RPMI8226 (cell line): ENCODE data around the gene CGB7.
"Not testable (repeated sequence)": the region's sequence is repeated elsewhere in the genome, so short reads cannot be mapped to it uniquely, and the experiment has no call there.

Experiments
- DNase-seq: peaks from one replicate; pipeline ENCODE4 v3.0.0-alpha.2; 2015

Gene CGB7

GRCh38 chr19:49073514-49074378 lies 16.2 kb upstream of the CGB7 start:
- peak; percentile 25 for DNase-seq

DNA sequence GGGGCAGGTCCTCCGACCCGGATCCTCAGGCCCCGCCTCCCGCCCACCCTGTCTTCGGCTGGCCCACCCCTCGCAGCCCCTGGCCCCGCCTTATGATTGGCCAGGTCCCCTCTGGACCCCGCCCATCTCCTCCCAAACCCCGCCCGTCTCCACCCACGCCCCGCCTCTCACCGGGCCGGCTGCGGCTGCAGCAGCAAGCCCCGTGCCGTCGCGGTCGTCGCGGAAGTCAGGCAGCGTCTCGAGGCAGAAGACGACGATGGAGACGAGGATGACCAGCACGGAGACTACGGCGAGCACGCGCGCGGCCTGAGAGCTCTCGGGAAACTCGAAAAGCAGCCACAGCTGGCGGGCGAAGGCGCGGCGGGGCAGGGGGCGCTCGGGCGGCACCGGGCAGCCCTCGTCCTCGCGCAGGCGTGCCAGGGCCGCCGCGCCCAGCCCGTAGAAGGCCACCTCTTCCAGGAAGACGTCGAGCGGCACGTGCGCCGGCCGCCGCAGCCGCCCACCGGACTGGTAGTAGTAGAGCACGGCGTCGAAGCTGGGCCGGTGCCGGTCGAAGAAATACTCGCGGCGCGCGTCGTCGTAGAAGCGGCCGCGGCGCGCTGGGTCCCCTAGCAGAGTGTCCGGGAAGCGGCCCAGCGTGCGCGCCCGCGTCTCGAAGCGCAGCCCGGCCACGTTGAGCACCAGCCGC lies 14.5 kb upstream of the CGB7 start:
- DNase-seq, result no peak

DNA sequence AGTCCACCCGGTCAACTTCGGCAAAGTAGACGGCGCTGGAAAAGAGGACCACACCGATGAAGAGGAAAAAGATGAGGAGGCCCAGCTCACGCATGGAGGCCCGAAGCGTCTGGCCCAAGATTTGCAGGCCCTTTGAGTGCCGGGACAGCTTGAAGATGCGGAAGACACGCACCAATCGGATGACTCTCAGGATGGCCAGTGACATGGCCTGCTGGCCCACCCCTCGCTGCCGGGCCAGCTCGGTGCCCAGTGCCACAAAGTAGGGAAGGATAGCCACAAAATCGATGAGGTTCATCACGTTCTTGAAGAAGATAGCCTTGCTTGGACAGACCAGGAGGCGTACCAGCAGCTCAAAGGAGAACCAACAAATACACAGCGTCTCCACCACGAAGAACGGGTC lies 12.9 kb upstream of the CGB7 start:
- no peak for DNase-seq

GRCh38 chr19:49069026-49069425 lies 11.5 kb upstream of the CGB7 start:
- DNase-seq, result no peak

DNA sequence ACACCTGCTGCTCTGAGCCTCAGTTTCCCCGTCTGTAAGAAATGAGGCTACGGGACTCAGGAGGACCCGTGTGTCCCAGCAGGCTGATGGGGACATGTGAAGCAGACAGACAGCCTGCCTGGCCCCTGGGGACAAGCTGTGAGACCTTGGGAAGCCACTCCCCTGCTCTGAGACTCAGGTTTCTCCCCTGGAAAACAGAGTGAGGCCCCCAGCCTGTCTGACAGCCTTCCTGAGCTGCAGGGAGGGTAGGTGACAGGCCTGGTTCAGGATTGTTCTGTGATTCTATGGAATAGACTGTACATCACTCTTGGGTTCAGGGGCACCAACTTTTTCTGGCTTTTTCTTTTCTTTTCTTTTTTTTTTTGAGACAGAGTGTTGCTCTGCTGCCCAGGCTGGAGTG lies 10.0 kb upstream of the CGB7 start:
- DNase-seq, result no peak

DNA sequence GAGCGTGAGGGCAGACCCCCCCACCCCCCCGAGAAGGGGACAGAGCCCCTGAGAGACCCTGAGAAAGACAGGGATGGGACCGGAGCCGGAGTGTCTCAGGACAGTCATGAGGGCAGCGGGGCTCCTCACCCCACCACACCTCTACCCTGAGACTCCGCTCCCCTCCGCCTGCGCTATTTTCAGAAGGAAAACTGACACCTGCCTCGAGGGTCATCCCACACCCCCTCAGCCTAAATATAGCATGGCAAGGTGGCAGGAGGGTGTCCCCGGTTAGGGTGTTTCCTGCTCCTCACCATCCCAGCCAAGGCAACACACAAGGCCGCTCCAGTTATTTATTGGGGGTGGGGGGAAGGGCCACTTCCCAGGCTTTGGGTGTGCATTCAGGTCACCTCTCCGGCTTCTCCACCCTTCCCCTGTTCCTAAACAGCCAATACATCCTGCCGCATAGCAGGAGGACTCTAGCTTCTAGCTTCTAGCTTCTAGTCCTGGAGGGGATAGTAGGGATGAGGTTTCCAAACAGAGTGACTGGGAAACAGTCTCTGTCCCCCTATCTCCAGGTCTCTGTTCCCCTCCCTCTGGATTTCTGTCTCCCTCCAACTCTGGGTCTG lies 8.5 kb upstream of the CGB7 start:
- DNase-seq, result no peak

GRCh38 chr19:49064768-49065611 lies 7.4 kb upstream of the CGB7 start, which contains the start of gene NTF4:
Gene NTF4 (minus strand): TSS chr19:49064818. CDS start chr19:49061997, 2,821 bp downstream.
- peak; percentile 21 for DNase-seq

DNA sequence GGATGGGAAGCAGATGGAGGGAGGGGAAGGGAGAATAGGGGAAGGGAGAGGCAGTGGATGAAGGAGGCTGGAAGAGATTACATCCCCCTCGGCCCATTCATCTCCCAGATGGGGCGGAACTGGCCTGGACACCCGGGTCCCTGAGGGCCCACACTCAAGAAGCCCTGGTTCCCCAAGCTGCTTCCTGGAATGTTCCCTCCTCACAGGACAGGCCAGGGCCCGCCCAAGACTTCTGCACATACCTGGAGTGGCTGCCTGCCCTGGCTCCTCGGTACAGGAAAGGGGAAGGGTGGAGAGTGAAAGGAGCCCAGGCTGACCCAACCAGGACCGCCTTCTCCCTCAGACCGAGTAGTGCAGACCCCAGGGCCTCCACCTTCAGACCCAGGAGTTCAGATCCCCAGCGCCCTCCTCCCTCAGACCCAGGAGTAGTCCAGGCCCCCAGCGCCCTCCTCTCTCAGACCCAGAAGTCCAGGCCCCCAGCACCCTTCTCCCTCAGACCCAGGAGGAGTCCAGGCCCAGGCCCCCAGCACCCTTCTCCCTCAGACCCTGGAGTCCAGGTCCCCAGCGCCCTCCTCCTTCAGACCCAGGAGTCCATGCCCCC lies 6.6 kb upstream of the CGB7 start:
- DNase-seq, result no peak

- DNase-seq, result peak; percentile 14
Measured at GRCh38 chr19:49061445-49061844, 3.9 kb upstream of the CGB7 start.

- no peak for DNase-seq
Measured at GRCh38 chr19:49061000-49061399, 3.5 kb upstream of the CGB7 start.

DNA sequence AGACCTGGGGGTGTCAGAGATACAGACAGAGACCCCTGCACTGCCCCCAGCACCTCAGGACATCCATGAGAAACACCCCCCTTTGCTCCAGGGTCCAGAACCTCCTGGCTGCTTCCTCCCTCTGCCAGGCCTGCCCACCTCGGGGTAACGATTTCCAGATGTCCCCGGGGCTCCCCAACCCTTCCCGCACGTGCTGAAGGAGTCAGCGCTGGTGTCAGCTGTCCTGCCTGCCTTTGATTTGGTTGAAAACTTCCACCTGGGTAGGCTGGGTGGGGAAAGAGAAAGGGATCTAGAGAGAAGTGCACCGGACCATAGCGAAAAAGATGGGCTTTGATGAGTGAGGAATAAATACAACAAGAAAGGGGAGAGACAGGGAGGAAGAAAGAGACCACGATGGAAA lies 1.5 kb upstream of the CGB7 start:
- no peak for DNase-seq

DNA sequence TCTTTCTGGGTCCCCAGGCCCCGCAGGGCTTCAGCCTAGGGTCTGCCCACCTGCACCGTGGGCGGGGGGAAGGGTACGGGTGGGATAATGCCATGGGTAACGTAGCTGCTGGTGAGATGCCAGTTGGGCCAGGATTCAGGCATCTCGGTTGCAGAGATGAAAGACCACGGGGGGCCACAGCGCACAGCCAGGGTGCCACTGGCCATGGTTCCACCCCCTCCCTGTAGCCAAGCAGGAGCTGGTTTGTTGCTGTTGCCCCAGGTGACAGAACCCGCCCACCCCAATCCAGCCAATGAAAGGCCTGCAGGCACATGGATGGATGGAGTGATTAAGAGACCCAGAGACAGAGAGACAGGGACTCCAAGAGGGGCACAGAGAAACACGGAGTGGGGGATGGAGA lies 1.0 kb upstream of the CGB7 start:
- no peak for DNase-seq

GRCh38 chr19:49056902-49057596 lies 500 bp downstream of the CGB7 start:
- not testable (repeated sequence) for DNase-seq

DNA sequence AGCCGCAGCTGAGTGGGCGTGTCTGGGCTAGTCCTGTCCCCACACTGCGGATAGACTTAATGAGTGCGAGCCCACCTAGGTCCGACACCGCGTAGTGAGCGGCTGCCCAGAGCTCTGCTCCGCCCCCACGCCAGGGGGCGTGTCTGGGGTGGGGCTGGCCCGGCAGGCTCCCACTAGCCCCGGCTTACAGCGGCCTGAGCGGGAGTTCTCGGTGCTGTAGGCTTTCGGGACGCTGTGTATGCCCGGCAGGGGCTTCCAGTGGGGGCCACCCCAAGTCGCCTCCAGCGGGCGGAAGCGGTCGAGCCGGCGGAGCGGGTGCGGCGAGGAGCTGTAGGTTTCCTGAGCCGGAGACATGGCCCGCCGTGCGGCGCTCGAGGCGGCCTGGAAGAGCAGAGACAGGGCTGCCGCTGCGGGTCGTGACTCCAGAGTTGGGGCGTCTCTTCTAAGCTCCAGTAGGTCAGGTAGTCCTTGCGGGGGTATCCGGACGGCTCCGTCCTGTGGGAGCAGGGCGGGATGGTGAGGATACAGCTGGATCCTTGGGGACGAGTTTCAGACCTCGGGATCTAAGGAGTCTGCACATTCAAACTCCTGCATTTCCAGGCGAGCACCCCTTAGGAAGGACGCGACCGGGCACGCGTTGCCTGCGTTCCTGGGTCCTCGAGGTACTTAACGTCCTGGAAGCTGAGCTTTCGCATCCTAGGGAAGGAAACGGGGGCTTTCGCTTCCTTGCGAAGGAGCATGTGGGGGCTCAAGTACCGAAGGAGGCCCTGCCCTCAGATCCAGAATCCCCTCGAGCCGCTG lies 1.2 kb downstream of the CGB7 start:
- DNase-seq, result peak; percentile 55

GRCh38 chr19:49050376-49051033 lies 7.0 kb downstream of the CGB7 start:
- not testable (repeated sequence) for DNase-seq

DNA sequence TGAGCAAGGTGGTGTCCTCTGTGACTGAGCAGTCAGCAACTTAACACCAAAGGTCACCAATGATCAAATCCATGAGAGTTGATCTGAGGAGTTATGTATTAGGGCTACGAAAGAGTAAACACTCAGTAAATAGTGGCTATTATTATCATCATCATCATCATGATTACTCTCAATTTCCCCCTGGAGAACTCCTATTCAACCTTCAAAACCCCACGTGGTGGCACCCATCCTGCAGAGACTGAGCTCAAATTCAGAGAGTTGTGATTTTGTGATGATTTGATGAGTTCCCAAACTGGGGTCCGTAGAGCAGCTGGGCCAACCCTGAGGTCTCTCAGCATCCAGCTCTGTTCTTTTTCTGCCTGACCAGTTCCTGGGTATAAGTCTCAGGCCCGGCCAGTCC lies 7.7 kb downstream of the CGB7 start:
- not testable (repeated sequence) for DNase-seq

- not testable (repeated sequence) for DNase-seq
Measured at GRCh38 chr19:49049011-49049410, 8.5 kb downstream of the CGB7 start, which contains the start of gene CGB8. Gene CGB8 (minus strand): TSS chr19:49049111. CDS start chr19:49048739, 372 bp downstream.

- not testable (repeated sequence) for DNase-seq
Measured at GRCh38 chr19:49043548-49043947, 14.0 kb downstream of the CGB7 start, which contains the start of gene CGB5. Gene CGB5 (plus strand): TSS chr19:49043848. CDS start chr19:49044210, 362 bp downstream.

DNA sequence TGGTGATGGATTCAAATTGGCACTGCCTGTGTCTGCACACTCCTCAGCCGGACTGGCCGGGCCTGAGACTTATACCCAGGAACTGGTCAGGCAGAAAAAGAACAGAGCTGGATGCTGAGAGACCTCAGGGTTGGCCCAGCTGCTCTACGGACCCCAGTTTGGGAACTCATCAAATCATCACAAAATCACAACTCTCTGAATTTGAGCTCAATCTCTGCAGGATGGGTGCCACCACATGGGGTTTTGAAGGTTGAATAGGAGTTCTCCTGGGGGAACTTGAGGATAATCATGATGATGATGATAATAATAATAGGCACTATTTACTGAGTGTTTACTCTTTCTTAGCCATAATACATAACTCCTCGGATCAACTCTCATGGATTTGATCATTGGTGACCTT lies 14.9 kb downstream of the CGB7 start:
- not testable (repeated sequence) for DNase-seq

DNA sequence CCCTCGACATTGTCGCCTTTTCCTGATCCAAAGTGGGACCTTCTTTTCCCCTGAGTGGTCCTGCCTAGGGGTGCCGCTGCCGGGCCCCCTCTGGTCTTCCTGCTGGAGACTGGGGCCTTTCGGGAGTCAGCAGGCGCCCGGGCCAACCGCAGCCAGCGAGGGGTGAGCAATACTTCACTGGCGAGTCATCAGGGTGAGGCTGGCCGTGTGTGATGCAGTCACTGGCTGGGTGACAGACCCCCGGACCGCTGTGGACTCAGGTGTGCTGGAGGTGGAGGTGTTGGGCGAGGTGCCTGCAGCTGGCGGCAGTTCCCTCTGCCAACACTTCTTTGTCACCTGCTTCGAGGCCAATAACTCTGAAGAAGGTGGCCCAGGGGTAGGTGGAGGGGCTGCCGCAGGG lies 15.4 kb downstream of the CGB7 start:
- DNase-seq, result no peak
